OCI-LY7 (cell line): Measurements from ENCODE around the gene ADGRG6. TPM values are rescaled to one million over a fixed set of nuclear protein-coding genes. Genes with fewer than 3 reads are reported as not detected.
"Not testable (repeated sequence)": the region's sequence is repeated elsewhere in the genome, so short reads cannot be mapped to it uniquely, and the experiment has no call there.

Experiments
- BruUV-seq: library from RNA; stranded (reverse); fragments of 400-500 nt; replicated peaks from 2 replicates; lab custom pipeline; 2021; lab: Mats Ljungman, UMichigan
- CTCF ChIA-PET: fragments of 300-600 bp; sonication (Branson Sonifier 250); formaldehyde crosslinking; loops from one replicate; lab custom pipeline; 2022; ENCODE audit warnings: antibody characterized with exemption; ENCODE audit not compliant: unreplicated experiment; lab: Charles Lee
- POLR2A ChIA-PET: fragments of 300-600 bp; sonication (Branson Sonifier 250); formaldehyde crosslinking; loops from one replicate; lab custom pipeline; 2022; ENCODE audit warnings: antibody characterized with exemption; lab: Charles Lee
- DNase-seq: peaks from one replicate; pipeline ENCODE4 v3.0.0-alpha.2; 2015; ENCODE audit warnings: low spot score
- H2AFZ ChIP-seq: fragments of 200-600 bp; sonication (generic), shearing (Covaris generic); 2 replicates; pipeline ENCODE4 v1.6.1; 2014; ENCODE audit warnings: mild to moderate bottlenecking, antibody characterized with exemption, low read length, moderate library complexity
- H3K27ac ChIP-seq: fragments of 200-600 bp; sonication (generic); 2 replicates; pipeline ENCODE4 v1.5.1; 2014; ENCODE audit warnings: mixed run types, low read depth, mild to moderate bottlenecking, moderate library complexity, low read length, inconsistent platforms; ENCODE audit not compliant: poor library complexity, severe bottlenecking
- H3K36me3 ChIP-seq: fragments of 200-600 bp; sonication (generic); 2 replicates; pipeline ENCODE4 v1.6.1; 2014; ENCODE audit warnings: mild to moderate bottlenecking, antibody characterized with exemption, low read length, moderate library complexity, mixed read lengths; ENCODE audit not compliant: insufficient read depth
- H3K4me1 ChIP-seq: fragments of 200-600 bp; sonication (generic); 2 replicates; pipeline ENCODE4 v1.5.1; 2014; ENCODE audit warnings: mild to moderate bottlenecking, low read length; ENCODE audit not compliant: insufficient read depth, poor library complexity, severe bottlenecking
- H3K4me2 ChIP-seq: fragments of 200-600 bp; sonication (generic); 2 replicates; pipeline ENCODE4 v1.6.1; 2014; ENCODE audit warnings: mild to moderate bottlenecking, low read length
- H3K4me3 ChIP-seq: fragments of 200-600 bp; sonication (generic); 2 replicates; pipeline ENCODE4 v1.5.1; 2014; ENCODE audit warnings: mild to moderate bottlenecking, low read depth, low read length; ENCODE audit not compliant: poor library complexity, severe bottlenecking
- H3K79me2 ChIP-seq: fragments of 200-600 bp; sonication (generic); 2 replicates; pipeline ENCODE4 v1.6.1; 2016; ENCODE audit warnings: low read depth, mild to moderate bottlenecking, low read length, moderate library complexity, mixed read lengths; ENCODE audit not compliant: insufficient read depth
- H3K9me2 ChIP-seq: fragments of 200-600 bp; sonication (generic); 2 replicates; pipeline ENCODE4 v1.6.1; 2016; ENCODE audit warnings: mild to moderate bottlenecking, low read length, mixed read lengths; ENCODE audit not compliant: insufficient read depth
- H3K9me3 ChIP-seq: fragments of 200-600 bp; sonication (generic); 2 replicates; pipeline ENCODE4 v1.6.1; 2014; ENCODE audit warnings: mild to moderate bottlenecking, mixed run types, low read length, mixed read lengths
- H4K20me1 ChIP-seq: fragments of 200-600 bp; sonication (generic); 2 replicates; pipeline ENCODE4 v1.6.1; 2014; ENCODE audit warnings: mild to moderate bottlenecking, antibody characterized with exemption, low read length, moderate library complexity, mixed read lengths; ENCODE audit not compliant: insufficient read depth
- CTCF ChIP-seq: fragments of 200-600 bp; sonication (generic); conservative IDR thresholded peaks from 2 replicates; pipeline ENCODE4 v1.5.1; 2014; ENCODE audit warnings: mild to moderate bottlenecking, antibody characterized with exemption, low read length, moderate library complexity, mixed read lengths
- EZH2phosphoT487 ChIP-seq: fragments of 200-600 bp; sonication (generic); IDR thresholded peaks from 2 replicates; pipeline ENCODE4 v1.6.1; 2018; ENCODE audit warnings: low read depth, borderline replicate concordance, mild to moderate bottlenecking, mixed run types, antibody characterized with exemption, low read length, moderate library complexity, mixed read lengths
- intact Hi-C: fragments of 100-400 bp; cut with micrococcal nuclease; formaldehyde crosslinking; loops from one replicate; pipeline ENCODE4 v1.10.0; 2022; ENCODE audit not compliant: unreplicated experiment
- total RNA-seq, 2 experiments: library from RNA; depleted of rRNA in 1 of 2; stranded (reverse); fragments of >200 nt in 1 of 2; shearing (Covaris generic) in 1 of 2; gene quantifications; 2 replicates each; pipeline ENCODE4 v1.2.3, GENCODE V29; 2014 to 2022

The ADGRG6 gene
- total RNA-seq, 2 experiments from 2014 or later: not detected

GRCh38 chr6:142446168-142446567, 144.4 kb downstream of the ADGRG6 start:
- ChIA-PET POLR2A (no interaction called here), CTCF (no interaction called here)
- Histone ChIP-seq H4K20me1 (no peaks in the 10 kb centered on the region), H2AFZ (no peak overlapping the region), H3K9me3 (no peaks in the 10 kb centered on the region), H3K9me2 (no peaks in the 10 kb centered on the region), H3K4me3 (no peak overlapping the region), H3K36me3 (no peaks in the 10 kb centered on the region), H3K4me1 (no peaks in the 10 kb centered on the region), H3K79me2 (no peaks in the 10 kb centered on the region), H3K27ac (no peak overlapping the region), H3K4me2 (no peak overlapping the region)
- TF ChIP-seq CTCF (no peak), EZH2phosphoT487 (no peak)
- BruUV-seq: no TSS peak
- intact Hi-C loops: no loop called here
- DNase-seq: no peak

- ChIA-PET CTCF (no interaction called here), POLR2A (no interaction called here)
- Histone ChIP-seq H3K36me3 (no peaks in the 10 kb centered on the region), H3K9me2 (no peaks in the 10 kb centered on the region), H3K27ac (no peak overlapping the region), H3K4me2 (no peak overlapping the region), H2AFZ (no peak overlapping the region), H3K9me3 (no peaks in the 10 kb centered on the region), H3K4me3 (no peak overlapping the region), H3K4me1 (no peaks in the 10 kb centered on the region), H3K79me2 (no peaks in the 10 kb centered on the region), H4K20me1 (no peaks in the 10 kb centered on the region)
- intact Hi-C loops: no loop called here
- no peak for DNase-seq
- BruUV-seq: no TSS peak
- TF ChIP-seq EZH2phosphoT487 (no peak), CTCF (no peak)
These were observed 144.8 kb downstream of the ADGRG6 start for GRCh38 chr6:142446576-142446975.

- ChIA-PET CTCF (interaction anchor here (0.6 kb wide), 1 partner anchor 1768 kb away, joined by 4 read pairs; no protein-coding TSS in a partner anchor), POLR2A (no interaction called here)
- Histone ChIP-seq H3K79me2 (no peaks in the 10 kb centered on the region), H3K36me3 (no peaks in the 10 kb centered on the region), H3K4me2 (no peak overlapping the region), H3K9me3 (no peaks in the 10 kb centered on the region), H3K27ac (no peak overlapping the region), H3K9me2 (no peaks in the 10 kb centered on the region), H2AFZ (no peak overlapping the region), H3K4me1 (no peaks in the 10 kb centered on the region), H3K4me3 (no peak overlapping the region), H4K20me1 (no peaks in the 10 kb centered on the region)
- no TSS peak for BruUV-seq
- no peak for DNase-seq
- TF ChIP-seq CTCF (no peak), EZH2phosphoT487 (no peak)
- intact Hi-C loops: no loop called here
These were observed 146.4 kb downstream of the ADGRG6 start for GRCh38 chr6:142448091-142448729.

GRCh38 chr6:142450856-142451255, 149.0 kb downstream of the ADGRG6 start:
- H3K4me2 ChIP-seq, H3K27ac ChIP-seq, BruUV-seq, H2AFZ ChIP-seq, H3K79me2 ChIP-seq, H4K20me1 ChIP-seq, H3K9me2 ChIP-seq, H3K4me3 ChIP-seq, intact Hi-C loops, DNase-seq, CTCF ChIA-PET, H3K36me3 ChIP-seq, H3K4me1 ChIP-seq, H3K9me3 ChIP-seq: not testable (repeated sequence)
- POLR2A ChIA-PET: interaction anchor here (0.6 kb wide), 1 partner anchor 134 kb away, joined by 4 read pairs; no protein-coding TSS in a partner anchor
